Putamen (tissue), 1 donor: ENCODE results near the gene PHLDB2.

Experiments
- DNase-seq: peaks from one replicate; pipeline ENCODE4 v3.0.0-alpha.2; 2016; ENCODE audit warnings: low spot score

PHLDB2 gene

DNA sequence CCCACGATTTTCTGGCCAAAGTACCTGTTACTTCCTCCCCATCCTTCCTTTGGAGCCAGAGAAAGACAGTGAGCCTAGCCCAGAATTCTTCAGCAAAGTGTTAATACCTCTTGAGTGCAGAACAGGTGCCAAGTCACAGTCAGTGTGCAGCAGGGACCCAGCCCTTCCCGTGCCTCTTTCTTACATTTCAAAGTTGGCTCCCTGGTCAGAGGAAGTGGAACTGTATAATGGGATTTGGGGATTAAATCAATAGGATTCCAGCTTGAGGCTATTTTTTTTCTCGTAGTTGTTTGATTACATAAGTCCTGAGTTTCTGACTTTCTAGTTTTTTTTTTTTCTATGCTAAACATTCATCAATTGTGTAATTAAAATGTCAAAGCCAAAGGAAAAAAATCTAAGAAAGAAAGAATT, 67.2 kb downstream of the PHLDB2 start:
- DNase-seq, result no peak

DNA sequence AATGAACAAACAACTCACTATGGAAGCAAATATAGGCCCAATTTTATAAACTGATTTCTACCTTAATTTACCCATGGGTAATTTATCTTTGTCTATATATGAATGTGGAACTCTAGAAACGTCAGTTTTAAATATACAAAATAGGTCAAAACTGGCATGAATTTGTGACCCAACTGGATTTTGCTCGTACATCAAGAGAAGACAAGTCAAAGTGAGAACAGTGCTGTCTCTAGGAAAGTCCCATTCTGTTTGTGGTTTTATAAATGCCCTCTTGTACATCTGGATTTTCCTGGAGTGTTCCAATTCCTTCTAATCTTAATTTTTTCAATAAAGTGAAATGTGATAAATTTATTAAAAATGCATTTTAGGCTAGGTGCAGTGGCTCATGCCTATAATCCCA, 69.5 kb downstream of the PHLDB2 start:
- DNase-seq, result no peak

DNA sequence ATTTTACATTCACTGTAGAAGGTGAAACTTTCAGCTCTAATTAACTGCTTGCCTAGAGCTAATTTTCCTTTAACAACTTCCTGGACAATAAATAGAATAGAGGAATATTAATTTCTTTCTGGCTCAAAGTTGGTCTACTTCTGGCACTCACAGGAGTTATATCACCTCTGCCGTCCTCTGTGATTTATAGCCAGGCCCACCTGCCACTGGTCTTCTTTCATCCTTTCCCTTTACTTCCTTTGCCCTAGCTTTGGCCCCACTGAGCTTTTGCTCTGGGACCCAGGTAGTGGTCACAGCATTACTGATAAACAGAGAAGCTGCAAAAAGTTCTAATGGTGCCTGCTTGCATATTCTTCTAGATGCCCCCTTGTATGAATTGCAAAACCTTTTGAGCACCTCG, 70.4 kb downstream of the PHLDB2 start:
- DNase-seq, result no peak

DNA sequence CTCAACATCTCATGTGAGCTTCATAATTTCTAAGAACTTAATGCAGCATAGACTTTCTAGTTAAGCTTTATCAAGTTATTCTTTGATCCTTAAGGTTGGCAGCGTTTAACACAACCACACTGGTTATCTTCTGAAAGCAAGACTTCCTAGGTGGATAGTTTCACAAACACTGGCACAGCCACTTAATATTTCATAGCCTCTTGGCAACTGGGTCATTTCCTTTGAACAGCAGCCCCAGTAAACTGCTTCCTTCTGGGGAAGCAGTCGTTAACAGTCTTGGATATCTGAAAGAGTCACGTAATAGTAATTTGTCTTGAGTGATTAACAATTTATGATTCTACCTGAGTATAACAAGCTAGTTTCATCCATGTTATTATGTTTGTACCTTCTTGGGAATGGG, 73.9 kb downstream of the PHLDB2 start:
- no peak for DNase-seq

DNA sequence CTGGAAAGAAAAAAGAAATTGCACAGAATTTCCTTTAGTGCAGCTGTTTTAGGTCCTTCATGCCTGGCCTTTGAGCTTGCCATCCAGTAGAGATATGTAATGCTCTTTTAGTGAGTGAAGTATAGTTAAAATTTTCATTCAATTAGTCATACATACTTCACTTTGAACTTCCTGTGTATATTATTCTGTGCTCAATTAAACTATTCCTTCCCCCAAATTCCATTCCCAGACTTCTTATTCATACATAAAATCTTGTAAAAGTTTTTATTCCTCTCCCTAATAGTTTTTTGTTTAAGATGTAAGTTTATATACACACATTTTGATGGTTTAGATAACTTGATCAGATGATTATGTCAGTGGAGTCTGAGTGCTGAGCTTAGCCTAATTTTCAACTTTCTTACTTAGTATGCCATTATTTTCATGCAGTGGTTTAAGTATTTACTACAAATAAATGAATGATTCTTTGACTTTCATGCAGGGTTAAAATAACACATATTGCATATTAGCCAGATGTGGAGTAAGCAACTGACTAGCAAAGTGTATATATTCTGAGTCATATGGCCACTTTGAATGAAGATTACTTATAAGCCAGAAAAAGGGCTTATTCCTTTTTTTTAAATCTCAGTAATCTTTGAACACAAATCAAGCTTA, 77.3 kb downstream of the PHLDB2 start:
- no peak for DNase-seq

DNA sequence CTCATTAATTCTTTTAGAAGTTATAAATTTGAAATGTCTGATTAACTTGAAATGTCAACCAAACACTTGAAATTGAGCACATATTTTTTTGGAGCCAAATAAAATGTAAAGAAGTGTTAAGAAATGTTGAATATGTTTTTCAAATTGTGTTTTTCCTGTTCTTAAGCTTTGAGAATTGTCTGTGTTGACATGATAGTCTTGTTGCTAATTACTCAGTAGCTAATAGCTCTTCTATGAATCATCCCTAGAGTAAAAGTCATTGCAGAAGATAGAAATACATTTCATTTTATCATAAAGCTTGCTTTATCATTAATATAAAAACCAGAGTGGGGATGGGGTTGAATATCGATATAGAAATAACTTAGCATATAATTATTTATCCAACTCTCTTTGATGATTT, 77.9 kb downstream of the PHLDB2 start:
- no peak for DNase-seq

DNA sequence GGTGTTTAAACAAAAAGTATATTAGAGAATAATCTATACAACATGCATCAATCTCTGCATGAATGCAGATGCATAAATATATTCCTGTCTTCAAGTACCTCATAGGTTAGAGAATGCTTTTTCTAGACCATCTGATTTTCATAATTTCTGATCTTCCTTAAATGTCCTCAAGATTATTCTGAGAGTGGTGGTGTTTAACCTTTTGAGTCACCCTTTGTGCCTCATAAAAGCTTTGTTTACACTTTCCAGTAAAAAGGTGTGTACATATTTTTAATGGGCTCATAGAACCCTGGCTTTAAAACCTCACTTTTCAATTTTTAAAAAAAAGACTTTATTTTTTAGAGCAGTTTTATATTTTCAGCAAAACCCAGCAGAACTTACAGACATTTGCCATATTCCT, 78.8 kb downstream of the PHLDB2 start:
- DNase-seq, result no peak

DNA sequence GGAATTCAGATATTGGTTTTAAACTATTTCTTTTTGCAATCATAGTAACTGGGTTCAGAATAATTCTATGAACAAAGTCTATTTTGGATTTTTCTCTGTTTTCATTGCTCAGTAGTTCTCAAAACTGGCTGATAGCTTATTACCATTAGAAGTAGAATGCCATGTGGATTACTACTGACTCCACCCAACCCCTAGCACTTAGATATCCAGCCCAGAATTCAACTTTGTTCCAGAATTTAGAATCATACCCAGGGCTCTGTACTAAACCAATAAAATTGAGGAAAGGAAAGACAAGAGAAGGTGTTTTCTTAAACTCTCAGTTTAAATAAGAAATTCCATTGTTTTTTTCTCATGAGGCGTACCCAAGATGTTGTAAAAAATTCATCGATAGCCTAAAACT, 80.8 kb downstream of the PHLDB2 start:
- DNase-seq, result no peak

DNA sequence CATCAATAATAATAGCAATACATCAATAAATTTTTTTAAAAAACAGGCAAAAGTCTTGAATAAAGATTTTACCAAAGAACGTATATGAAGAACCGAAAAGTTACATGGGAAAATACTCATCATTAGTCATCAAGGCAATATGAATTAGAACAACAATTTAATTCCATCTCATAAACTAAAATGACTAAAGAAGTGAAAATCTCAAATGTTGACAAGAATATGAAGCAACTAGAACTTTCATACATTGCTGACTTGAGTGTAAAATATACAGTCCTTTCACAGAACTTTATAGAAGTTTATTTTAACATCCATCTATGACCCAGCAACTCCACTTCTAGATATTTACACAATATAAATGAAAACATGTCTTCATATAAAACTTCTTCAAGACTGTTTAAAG, 84.5 kb downstream of the PHLDB2 start:
- DNase-seq, result no peak

DNA sequence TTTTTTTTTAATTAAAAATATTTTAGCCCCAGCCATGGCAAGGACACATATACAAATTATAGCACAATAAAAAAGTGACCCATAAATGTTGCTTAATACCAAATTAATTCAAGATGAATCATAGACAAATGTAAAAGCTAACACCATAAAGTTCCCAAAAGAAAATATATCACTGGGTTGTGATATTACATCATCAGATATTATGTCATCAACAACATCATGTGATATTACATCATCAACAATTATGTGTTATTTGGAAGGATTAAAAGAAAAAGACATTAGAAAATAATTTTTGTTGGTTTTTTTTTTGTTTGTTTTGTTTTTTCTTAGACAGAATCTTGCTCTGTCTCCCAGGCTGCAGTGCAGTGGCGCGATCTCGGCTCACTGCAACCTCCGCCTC, 85.3 kb downstream of the PHLDB2 start:
- no peak for DNase-seq

DNA sequence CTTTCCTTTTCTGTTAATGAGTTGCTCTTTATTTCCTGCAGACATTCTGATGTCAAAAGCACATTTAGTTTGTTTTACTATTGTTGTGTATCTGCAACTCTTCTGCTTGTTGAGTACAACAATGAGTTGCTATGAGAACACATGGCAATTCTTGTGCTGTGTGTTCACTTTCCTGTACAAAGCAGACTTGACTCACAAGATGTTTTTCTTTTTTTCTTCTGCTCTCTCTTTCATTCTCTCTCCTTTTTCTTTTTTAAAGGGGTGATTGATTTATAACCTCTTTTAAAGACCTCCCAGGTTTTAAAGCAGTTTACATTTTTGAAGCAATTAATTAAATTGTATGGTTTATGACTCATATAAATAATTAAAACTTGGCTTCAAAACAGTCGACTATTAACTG, 88.2 kb downstream of the PHLDB2 start:
- no peak for DNase-seq

DNA sequence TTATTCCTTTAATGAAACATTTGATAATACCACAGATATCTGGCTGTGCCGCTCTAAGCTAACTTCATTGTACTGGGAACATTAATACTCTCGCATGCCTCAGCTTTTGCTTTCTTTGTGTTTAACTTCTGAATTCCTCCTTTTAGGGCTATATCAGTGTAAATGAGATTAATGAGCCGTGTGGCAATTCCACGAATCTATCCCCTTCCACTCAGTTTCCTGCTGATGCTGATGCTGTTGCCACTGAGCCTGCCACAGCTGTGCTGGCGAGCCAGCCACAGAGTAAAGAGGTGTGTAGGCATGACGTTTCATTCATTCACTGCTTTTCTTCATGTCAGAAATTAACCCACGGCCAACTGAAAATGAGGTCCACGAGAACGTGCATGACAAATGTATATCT, 89.7 kb downstream of the PHLDB2 start:
- no peak for DNase-seq

DNA sequence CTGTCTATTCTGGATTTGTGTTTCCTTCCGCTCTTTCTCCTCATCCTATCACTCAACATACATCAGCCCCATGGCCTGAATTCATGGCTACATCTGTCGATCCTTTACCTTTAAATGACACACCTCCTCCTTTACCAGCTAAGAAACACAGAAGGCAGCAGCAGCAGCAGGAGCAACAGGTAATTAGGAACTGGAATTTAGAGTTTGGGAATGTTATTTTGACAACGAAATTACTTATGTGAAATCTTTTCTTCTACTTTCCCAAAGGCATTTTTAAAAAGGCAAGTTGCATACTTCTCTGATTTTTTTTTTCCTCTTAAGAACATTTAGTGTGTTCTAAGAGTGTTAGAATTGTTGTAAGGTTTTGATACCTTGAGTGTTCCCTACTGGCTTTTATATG, 90.6 kb downstream of the PHLDB2 start:
- no peak for DNase-seq

DNA sequence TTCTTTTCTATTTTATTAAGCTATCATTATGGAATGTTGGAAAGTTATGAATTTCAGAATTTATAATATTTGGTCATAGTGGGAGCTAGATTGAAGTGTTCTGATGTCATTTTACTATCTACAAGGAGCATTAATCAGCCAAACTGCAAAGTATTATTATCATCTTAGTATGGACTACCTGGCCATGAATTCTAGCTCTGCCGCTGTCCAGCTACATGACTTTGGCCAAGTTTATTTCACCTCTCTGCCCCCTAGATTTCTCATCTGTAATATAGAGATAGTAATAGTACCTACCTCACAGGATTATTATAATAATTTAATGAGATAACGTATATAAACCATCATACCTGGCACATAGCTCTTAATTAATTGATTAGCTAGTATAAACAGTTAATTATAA, 92.0 kb downstream of the PHLDB2 start:
- DNase-seq, result no peak

DNA sequence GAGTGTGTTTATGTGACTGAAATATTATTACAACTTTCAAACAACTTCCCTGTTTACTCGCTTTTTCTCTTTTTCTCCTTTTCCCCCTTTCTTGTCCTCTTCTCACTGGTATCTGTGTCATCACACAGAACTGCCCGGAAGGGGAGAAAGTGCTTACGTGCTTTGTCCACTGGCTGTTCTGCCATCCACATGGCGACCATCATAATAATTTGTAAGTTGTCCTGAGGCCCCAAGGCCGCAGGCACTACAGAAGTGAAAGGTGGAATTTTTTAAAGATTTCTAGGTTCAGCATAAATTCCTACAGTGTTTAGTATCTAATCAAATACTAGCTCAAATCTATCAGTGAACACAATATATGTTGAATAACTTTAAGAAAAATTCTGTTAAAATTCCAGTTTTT, 93.0 kb downstream of the PHLDB2 start:
- no peak for DNase-seq

DNA sequence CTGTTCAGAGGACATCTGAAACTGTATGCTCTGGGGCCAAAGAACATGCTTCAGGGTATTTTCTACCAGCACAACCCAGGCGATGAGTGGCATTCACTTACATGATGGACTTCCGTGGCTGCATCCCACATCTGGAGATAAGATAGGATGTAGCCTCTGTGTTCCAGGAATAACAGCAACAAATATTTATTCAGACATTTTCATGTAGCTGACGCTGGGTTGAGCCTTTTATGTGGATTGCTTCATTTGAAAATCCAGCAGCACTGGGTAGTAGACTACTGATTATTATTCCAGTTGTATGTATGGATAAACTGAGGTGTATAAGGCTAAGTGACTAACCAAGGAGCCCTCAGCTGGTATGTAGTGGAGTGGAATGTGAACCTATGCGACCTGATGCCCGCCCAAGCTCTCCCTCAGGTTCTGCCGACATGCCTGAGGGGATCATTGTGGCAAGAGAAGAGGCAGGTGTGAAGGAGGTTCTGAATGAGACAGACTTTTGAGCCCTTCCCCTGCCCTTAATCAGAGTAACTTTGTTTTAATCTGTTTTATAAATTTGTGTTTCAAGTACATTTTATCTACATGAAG, 93.9 kb downstream of the PHLDB2 start:
- no peak for DNase-seq

DNA sequence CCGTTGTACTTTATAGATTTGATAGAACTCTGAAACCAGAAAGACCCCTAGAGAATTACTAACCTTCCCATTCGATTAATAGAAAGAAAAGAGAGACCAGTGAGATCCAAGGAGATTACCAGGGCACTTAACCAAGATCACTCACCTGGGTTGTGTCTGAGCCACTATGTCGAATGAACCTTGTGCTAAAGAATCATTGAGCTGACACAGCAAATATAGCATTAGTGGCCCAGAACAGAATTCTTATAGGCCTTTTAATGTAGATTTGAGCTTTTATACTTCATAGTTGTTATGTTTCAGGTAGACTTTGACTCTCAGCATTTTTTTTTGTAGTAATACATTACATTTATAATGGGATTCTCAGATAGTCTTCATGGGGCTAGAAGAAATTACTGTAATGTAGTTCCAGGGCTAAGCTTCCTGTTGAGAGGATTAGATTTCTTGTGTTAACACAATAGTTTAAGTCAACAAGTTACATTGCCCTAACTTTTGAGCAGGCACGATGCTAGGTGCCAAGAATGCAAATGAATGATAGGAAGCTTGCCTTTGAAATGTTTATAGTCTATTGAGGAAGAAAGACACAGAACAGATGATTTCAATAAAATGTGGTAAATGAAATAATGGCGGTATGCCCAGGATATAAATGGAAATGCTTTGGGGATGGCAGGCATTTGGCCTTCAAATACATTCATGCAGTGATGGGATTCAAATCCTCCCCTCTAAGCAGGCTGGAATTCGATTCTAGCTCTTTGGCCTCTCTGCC, 95.3 kb downstream of the PHLDB2 start:
- DNase-seq, result no peak

DNA sequence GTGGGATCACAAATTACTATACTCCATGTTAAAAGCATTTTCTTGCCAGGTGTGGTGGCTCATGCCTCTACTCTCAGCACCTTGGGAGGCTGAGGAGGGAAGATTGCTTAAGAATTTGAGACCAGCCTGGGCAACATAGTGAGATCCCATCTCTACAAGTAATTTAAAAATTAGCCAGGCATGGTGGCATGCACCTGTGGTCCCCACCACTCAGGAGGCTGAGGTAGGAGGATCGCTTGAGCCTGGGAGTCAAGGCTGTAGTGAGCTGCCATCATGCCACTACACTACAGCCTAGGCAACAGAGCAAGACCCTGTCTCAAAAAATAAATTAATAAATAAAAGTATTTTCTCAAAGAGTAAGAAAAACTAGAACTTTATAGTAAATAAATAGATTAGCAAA, 96.8 kb downstream of the PHLDB2 start:
- no peak for DNase-seq

DNA sequence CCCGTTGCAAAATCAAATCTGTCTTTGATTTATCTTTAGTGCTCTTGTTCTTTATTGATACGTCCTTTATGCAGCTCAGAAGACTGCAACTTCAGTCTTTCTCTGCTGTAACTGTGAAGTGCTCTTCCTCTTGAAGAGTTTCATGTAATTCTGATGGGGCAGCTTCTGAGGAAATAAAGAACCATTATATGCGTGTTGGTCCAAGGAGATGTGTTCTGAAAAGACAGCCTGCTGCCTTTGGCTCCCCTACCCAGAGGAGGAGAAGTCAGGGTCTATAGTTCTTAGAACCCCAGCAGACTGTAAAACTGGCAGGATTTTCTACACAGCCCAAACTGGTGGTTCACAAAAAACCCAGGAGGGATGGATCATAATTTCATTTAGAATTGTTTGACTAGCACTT, 97.4 kb downstream of the PHLDB2 start:
- DNase-seq, result no peak

DNA sequence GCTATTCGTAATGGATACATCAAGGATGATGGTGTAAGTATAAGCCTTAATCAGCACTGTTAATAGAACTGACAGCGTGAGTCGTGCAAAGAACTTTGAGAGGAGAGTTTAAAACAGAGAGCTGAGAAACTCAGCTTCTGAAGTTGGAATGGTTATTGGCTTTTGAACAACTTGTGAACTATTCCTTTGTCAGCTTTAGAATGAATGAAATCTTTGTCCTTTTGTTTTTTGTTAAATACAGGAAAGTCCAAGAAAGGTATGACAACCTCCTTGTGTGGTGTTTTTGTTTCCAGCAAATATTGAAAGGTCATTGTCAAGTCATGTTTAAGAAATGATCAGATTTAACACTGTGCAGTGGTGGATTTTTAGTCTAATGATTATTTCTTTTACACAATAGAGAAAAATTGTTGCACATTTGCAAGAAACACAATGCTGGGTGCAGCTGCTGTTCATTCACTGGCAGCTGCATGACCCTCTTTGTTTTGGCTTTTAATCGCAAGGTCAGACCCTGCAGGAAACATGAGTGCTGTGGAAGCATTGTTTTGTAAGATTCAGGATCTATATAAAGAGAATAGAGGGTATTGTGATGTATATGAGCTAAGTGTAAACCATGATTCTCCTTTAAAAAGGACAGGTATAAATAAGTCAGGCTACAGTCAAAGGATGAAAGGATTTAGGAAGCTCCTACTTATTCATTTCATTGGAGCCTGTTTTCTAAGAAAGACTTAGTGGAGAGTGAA, 98.1 kb downstream of the PHLDB2 start:
- no peak for DNase-seq

DNA sequence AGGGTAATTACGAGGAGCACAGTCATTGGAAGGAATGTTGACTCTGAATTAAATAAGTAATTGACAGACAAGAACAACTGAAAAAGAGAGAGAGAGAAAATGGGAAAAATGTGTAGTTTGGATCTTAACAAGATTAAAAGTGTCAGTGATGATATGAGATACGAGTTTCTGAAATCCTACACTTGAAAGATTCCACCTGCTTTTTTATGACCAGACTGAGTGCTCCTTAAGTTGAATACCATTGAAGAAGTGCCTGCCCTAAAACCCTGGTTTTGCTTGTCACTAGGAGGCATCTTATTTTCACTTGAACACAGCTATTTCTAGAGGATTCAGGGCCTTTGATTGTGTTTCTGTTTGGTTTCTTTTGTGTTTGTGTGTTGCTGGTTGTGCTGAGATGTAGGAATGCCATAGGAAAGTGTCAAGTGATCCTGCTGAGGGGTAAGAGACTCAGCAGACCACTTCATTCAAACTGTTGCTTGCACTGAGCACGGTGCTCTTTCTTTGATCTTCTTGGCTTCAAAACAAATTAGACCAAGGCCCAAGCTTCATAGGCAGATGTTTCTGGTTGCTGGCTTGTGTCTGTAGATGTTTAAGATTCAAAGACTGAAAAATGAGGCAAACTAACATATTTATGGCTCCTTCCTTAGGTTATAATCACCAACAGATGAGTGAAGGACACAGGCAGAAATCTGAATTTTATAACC, 102.5 kb downstream of the PHLDB2 start:
- DNase-seq, result no peak

DNA sequence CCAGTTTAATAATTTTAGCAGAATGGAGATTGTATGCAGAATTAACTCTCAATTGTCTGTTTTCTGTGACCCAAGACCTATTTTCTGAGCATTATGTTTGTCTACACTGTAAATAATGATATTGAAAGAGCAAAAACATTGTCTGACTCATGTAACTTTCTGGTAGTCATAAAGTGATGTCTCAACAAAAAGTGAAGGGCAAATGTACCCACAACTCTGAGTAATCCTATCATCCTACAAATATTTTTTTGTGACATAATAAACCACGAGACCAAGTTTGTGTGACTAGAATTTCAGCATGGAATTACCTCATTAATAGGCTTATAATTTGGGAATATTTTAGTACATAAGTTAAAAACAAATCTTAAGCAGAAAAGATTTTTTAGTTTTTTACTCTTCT, 104.4 kb downstream of the PHLDB2 start:
- DNase-seq, result no peak
